Measurements from ENCODE around the gene DNTTIP2. TPM values are rescaled to one million over a fixed set of nuclear protein-coding genes. Genes with fewer than 3 reads are reported as not detected.

DNTTIP2 gene
- total RNA-seq, 1 experiment from 2014 or later, result 66.1 TPM

GRCh38 chr1:93842750-93843500 lies 36.1 kb downstream of the DNTTIP2 start:
- Histone ChIP-seq H3K9me2 (ENCODE audit: insufficient read depth) (no peaks in the 10 kb centered on the region), H4K20me1 (ENCODE audit: insufficient read depth) (no peaks in the 10 kb centered on the region), H3K9me3 (ENCODE audit: control insufficient read depth in 1 of 2, insufficient read depth in 1 of 2, low read depth in 1 of 2, low read length in 2 of 2) (no peaks in the 10 kb centered on the region), H3K27ac (ENCODE audit: low read depth, low read length) (no peak overlapping the region), H3K9ac (ENCODE audit: low read length) (no peak overlapping the region), H3K4me3 (replicated peaks in 1 of 2; ENCODE audit: low read depth in 1 of 2, low read length in 2 of 2) (no peak overlapping the region), H3K79me2 (ENCODE audit: insufficient read depth, low read length) (no peaks in the 10 kb centered on the region), H3K4me2 (ENCODE audit: low read length) (no peak overlapping the region), H3K36me3 (ENCODE audit: control insufficient read depth in 1 of 2, insufficient read depth in 2 of 2, low read length in 2 of 2) (no peaks in the 10 kb centered on the region), H3K4me1 (ENCODE audit: control insufficient read depth in 1 of 2, insufficient read depth in 2 of 2, low read length in 2 of 2) (peaks cover 3 to 26% of the 10 kb centered on the region in 2 experiments; a peak in 2 of 4 replicates), H2AFZ (ENCODE audit: low read depth, low read length, poor library complexity, severe bottlenecking) (no peak overlapping the region), H3K27me3 (ENCODE audit: insufficient read depth, low read length) (no peaks in the 10 kb centered on the region)
- ATAC-seq (no peak), DNase-seq (ENCODE audit: low read depth, low spot score) (no peak)
- ChIA-PET CTCF (interaction anchor here (0.8 to 3.8 kb wide), 5 partner anchors 15 to 399 kb away, joined by 3 to 83 read pairs (median 9); no protein-coding TSS in a partner anchor), RAD21 (ENCODE audit: low non-redundant PET in 1 of 2, low total read pairs in 2 of 2, uncharacterized antibody in 2 of 2, unreplicated experiment in 2 of 2) (interaction anchor here (1.5 to 2.1 kb wide), 2 partner anchors 29 to 211 kb away, joined by 4 to 10 read pairs; no protein-coding TSS in a partner anchor), POLR2A (no interaction called here)
- BruUV-seq (replicated peaks), result no TSS peak
- no peak for TF ChIP-seq POLR2A (IDR thresholded peaks at IDR 0.05; ENCODE audit: borderline replicate concordance, extremely low read depth, insufficient read depth, insufficient read length)
- no peak for TF ChIP-seq MAX (IDR thresholded peaks at IDR 0.05)
- no peak for TF ChIP-seq SRF (IDR thresholded peaks at IDR 0.05; ENCODE audit: low read depth)
- TF ChIP-seq CEBPB (IDR thresholded peaks at IDR 0.05; ENCODE audit: low read depth), result no peak
- no peak for TF ChIP-seq CBX3 (IDR thresholded peaks at IDR 0.05; ENCODE audit: low read depth)
- TF ChIP-seq ATF3 (IDR thresholded peaks at IDR 0.05), result no peak
- no peak for TF ChIP-seq RAD21 (IDR thresholded peaks at IDR 0.05; ENCODE audit: low read depth)
- TF ChIP-seq EZH2phosphoT487 (IDR thresholded peaks at IDR 0.05; ENCODE audit: borderline replicate concordance), result no peak
- no peak for TF ChIP-seq SIN3A (IDR thresholded peaks at IDR 0.05; ENCODE audit: low read depth)
- TF ChIP-seq TCF7L2 (IDR thresholded peaks at IDR 0.05; ENCODE audit: borderline replicate concordance, extremely low read depth, insufficient read depth, insufficient read length), result no peak
- no peak for TF ChIP-seq ELF1 (IDR thresholded peaks at IDR 0.05; ENCODE audit: borderline replicate concordance, low read depth)
- TF ChIP-seq SP1 (IDR thresholded peaks at IDR 0.05; ENCODE audit: low read depth), result no peak
- TF ChIP-seq, protein P1, sequence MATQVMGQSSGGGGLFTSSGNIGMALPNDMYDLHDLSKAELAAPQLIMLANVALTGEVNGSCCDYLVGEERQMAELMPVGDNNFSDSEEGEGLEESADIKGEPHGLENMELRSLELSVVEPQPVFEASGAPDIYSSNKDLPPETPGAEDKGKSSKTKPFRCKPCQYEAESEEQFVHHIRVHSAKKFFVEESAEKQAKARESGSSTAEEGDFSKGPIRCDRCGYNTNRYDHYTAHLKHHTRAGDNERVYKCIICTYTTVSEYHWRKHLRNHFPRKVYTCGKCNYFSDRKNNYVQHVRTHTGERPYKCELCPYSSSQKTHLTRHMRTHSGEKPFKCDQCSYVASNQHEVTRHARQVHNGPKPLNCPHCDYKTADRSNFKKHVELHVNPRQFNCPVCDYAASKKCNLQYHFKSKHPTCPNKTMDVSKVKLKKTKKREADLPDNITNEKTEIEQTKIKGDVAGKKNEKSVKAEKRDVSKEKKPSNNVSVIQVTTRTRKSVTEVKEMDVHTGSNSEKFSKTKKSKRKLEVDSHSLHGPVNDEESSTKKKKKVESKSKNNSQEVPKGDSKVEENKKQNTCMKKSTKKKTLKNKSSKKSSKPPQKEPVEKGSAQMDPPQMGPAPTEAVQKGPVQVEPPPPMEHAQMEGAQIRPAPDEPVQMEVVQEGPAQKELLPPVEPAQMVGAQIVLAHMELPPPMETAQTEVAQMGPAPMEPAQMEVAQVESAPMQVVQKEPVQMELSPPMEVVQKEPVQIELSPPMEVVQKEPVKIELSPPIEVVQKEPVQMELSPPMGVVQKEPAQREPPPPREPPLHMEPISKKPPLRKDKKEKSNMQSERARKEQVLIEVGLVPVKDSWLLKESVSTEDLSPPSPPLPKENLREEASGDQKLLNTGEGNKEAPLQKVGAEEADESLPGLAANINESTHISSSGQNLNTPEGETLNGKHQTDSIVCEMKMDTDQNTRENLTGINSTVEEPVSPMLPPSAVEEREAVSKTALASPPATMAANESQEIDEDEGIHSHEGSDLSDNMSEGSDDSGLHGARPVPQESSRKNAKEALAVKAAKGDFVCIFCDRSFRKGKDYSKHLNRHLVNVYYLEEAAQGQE (IDR thresholded peaks at IDR 0.05; ENCODE audit: low read depth), result no peak
- TF ChIP-seq FOSL1 (IDR thresholded peaks at IDR 0.05; ENCODE audit: low read depth), result no peak
- no peak for TF ChIP-seq ZBTB33 (IDR thresholded peaks at IDR 0.05; ENCODE audit: extremely low read depth, insufficient replicate concordance, low read length)
- intact Hi-C loops (cut with micrococcal nuclease), result no loop called here

Measured in HCT116 (cell line).